Neural cell (in vitro differentiated cells): ENCODE results near the gene ARMC2. TPM values are rescaled to one million over a fixed set of nuclear protein-coding genes. Genes with fewer than 3 reads are reported as not detected.

Experiments
- H2AFZ ChIP-seq: fragments of 200-600, 300-800 bp; sonication (generic), shearing (Covaris generic); 2 replicates; pipeline ENCODE4 v1.6.0; 2014; ENCODE audit warnings: low read depth, mild to moderate bottlenecking, antibody characterized with exemption, low read length, moderate library complexity
- H3F3A ChIP-seq: fragments of 200-600 bp; shearing (Covaris generic); 2 replicates; pipeline ENCODE4 v1.6.1; 2016; ENCODE audit warnings: mild to moderate bottlenecking, moderate library complexity, mixed read lengths, antibody characterized with exemption, low read length; ENCODE audit not compliant: insufficient read depth, poor library complexity, severe bottlenecking
- H3K27ac ChIP-seq: fragments of 200-600, 300-800 bp; sonication (generic), shearing (Covaris generic); 2 replicates; pipeline ENCODE4 v1.5.1; 2014; ENCODE audit warnings: mild to moderate bottlenecking, low read length, moderate library complexity
- H3K27me3 ChIP-seq: fragments of 300-800, 200-600 bp; sonication (generic), shearing (Covaris generic); 2 replicates; pipeline ENCODE4 v1.6.0; 2014; ENCODE audit warnings: mild to moderate bottlenecking, low read depth, low read length, moderate library complexity; ENCODE audit not compliant: insufficient read depth
- H3K36me3 ChIP-seq: fragments of 300-800, 200-600 bp; sonication (generic), shearing (Covaris generic); 2 replicates; pipeline ENCODE4 v1.5.1; 2014; ENCODE audit warnings: mild to moderate bottlenecking, antibody characterized with exemption, low read length, moderate library complexity; ENCODE audit not compliant: insufficient read depth
- H3K4me2 ChIP-seq: fragments of 300-800, 200-600 bp; sonication (generic), shearing (Covaris generic); 2 replicates; pipeline ENCODE4 v1.6.0; 2014; ENCODE audit warnings: mild to moderate bottlenecking, low read length
- H3K4me3 ChIP-seq: fragments of 300-800, 200-600 bp; sonication (generic), shearing (Covaris generic); 2 replicates; pipeline ENCODE4 v1.5.1; 2014; ENCODE audit warnings: mild to moderate bottlenecking, low read length, moderate library complexity
- H3K79me2 ChIP-seq: fragments of 200-600 bp; shearing (Covaris generic); replicated peaks from 2 replicates; pipeline ENCODE4 v1.6.0; 2014; ENCODE audit warnings: mild to moderate bottlenecking, low read length, moderate library complexity; ENCODE audit not compliant: insufficient read depth
- H3K9ac ChIP-seq: fragments of 300-800, 200-600 bp; sonication (generic), shearing (Covaris generic); 2 replicates; pipeline ENCODE4 v1.6.1; 2016; ENCODE audit warnings: mild to moderate bottlenecking, low read length, mixed read lengths
- H3K9me2 ChIP-seq: fragments of 200-600 bp; shearing (Covaris generic); 2 replicates; pipeline ENCODE4 v1.6.1; 2016; ENCODE audit warnings: mild to moderate bottlenecking, low read length, mixed read lengths; ENCODE audit not compliant: insufficient read depth
- H3K9me3 ChIP-seq: fragments of 200-600, 300-800 bp; sonication (generic), shearing (Covaris generic); 2 replicates; pipeline ENCODE4 v1.6.1; 2016; ENCODE audit warnings: mild to moderate bottlenecking, mixed run types, low read length, moderate library complexity, mixed read lengths
- H4K20me1 ChIP-seq: fragments of 200-600 bp; shearing (Covaris generic); 2 replicates; pipeline ENCODE4 v1.6.1; 2016; ENCODE audit warnings: mild to moderate bottlenecking, mixed run types; ENCODE audit not compliant: insufficient read depth
- CTCF ChIP-seq: fragments of 450-650 bp; IDR thresholded peaks from 2 replicates; pipeline ENCODE4 v1.5.1; 2014; ENCODE audit warnings: antibody characterized with exemption, mild to moderate bottlenecking, moderate library complexity; ENCODE audit not compliant: poor library complexity, severe bottlenecking
- EP300 ChIP-seq: fragments of 450-650 bp; conservative IDR thresholded peaks from 2 replicates; pipeline ENCODE4 v1.6.1; 2014; ENCODE audit warnings: antibody characterized with exemption, mild to moderate bottlenecking, moderate library complexity; ENCODE audit not compliant: poor library complexity, severe bottlenecking
- EZH2 ChIP-seq: fragments of 200-600, 300-800 bp; shearing (Covaris generic), sonication (generic); IDR thresholded peaks from 2 replicates; pipeline ENCODE4 v1.6.1; 2014; ENCODE audit warnings: antibody characterized with exemption, low read length, borderline replicate concordance, mild to moderate bottlenecking; ENCODE audit not compliant: insufficient read depth, poor library complexity, severe bottlenecking
- MXI1 ChIP-seq: fragments of 450-650 bp; conservative IDR thresholded peaks from 2 replicates; pipeline ENCODE4 v1.6.1; 2014; ENCODE audit warnings: antibody characterized with exemption, mild to moderate bottlenecking; ENCODE audit not compliant: poor library complexity, severe bottlenecking
- POLR2AphosphoS5 ChIP-seq: IDR thresholded peaks from 2 replicates; pipeline ENCODE4 v1.6.1; 2012
- RAD21 ChIP-seq: fragments of 450-650 bp; conservative IDR thresholded peaks from 2 replicates; pipeline ENCODE4 v1.6.1; 2014; ENCODE audit warnings: antibody characterized with exemption, mild to moderate bottlenecking, moderate library complexity
- REST ChIP-seq: IDR thresholded peaks from 2 replicates; pipeline ENCODE4 v1.6.1; 2012; ENCODE audit warnings: borderline replicate concordance
- SMC3 ChIP-seq: fragments of 450-650 bp; conservative IDR thresholded peaks from 2 replicates; pipeline ENCODE4 v1.6.1; 2014; ENCODE audit warnings: antibody characterized with exemption, mild to moderate bottlenecking, moderate library complexity; ENCODE audit not compliant: poor library complexity
- TAF1 ChIP-seq: IDR thresholded peaks from 2 replicates; pipeline ENCODE4 v1.6.1; 2012; ENCODE audit warnings: low read depth
- polyA plus RNA-seq: library from polyadenylated mRNA; depleted of rRNA; stranded (reverse); fragments of >200 nt; gene quantifications from 2 replicates; pipeline ENCODE4 v1.2.3, GENCODE V29; 2014

Gene ARMC2
- polyA plus RNA-seq, 1 donor from 2014 or later: 18.6 TPM

GRCh38 chr6:108960601-108961000 lies 112.4 kb downstream of the ARMC2 start:
- H4K20me1 ChIP-seq: no peaks in the 10 kb centered on the region
- H3K9me2 ChIP-seq: no peaks in the 10 kb centered on the region
- TF ChIP-seq REST (no peak), TAF1 (no peak), MXI1 (no peak), POLR2AphosphoS5 (no peak), EZH2 (no peak), EP300 (no peak), SMC3 (no peak), RAD21 (no peak), CTCF (no peak)
- H3K4me2 ChIP-seq: no peak overlapping the region
- no peaks in the 10 kb centered on the region for H3K9me3 ChIP-seq
- H3K27ac ChIP-seq: no peak overlapping the region
- no peak overlapping the region for H2AFZ ChIP-seq
- H3F3A ChIP-seq: no peaks in the 10 kb centered on the region
- H3K79me2 ChIP-seq: no peaks in the 10 kb centered on the region
- no peaks in the 10 kb centered on the region for H3K36me3 ChIP-seq
- no peaks in the 10 kb centered on the region for H3K27me3 ChIP-seq
- H3K9ac ChIP-seq: no peak overlapping the region
- H3K4me3 ChIP-seq: no peak overlapping the region

- no peak overlapping the region for H3K4me3 ChIP-seq
- H3F3A ChIP-seq: no peaks in the 10 kb centered on the region
- H3K27ac ChIP-seq: no peak overlapping the region
- H3K27me3 ChIP-seq: no peaks in the 10 kb centered on the region
- H3K79me2 ChIP-seq: no peaks in the 10 kb centered on the region
- no peak overlapping the region for H3K9ac ChIP-seq
- no peak overlapping the region for H2AFZ ChIP-seq
- no peaks in the 10 kb centered on the region for H3K9me2 ChIP-seq
- H4K20me1 ChIP-seq: no peaks in the 10 kb centered on the region
- no peak overlapping the region for H3K4me2 ChIP-seq
- no peak for TF ChIP-seq TAF1
- no peak for TF ChIP-seq POLR2AphosphoS5
- TF ChIP-seq REST: no peak
- TF ChIP-seq EZH2: no peak
- TF ChIP-seq CTCF: no peak
- TF ChIP-seq MXI1: no peak
- TF ChIP-seq SMC3: no peak
- no peak for TF ChIP-seq EP300
- TF ChIP-seq RAD21: no peak
- H3K36me3 ChIP-seq: no peaks in the 10 kb centered on the region
- no peaks in the 10 kb centered on the region for H3K9me3 ChIP-seq
Measured at GRCh38 chr6:108961077-108961476, 112.9 kb downstream of the ARMC2 start.
